ENCODE data around the gene OOSP4A. TPM values are rescaled to one million over a fixed set of nuclear protein-coding genes. Genes with fewer than 3 reads are reported as not detected.

Gene OOSP4A
- total RNA-seq, 4 donors from 2014 or later = not detected

Other genes with a start within 250 kb of the OOSP4A start
- gene STX3, start 208.7 kb upstream of the OOSP4A start, total RNA-seq = 10 to 100 TPM; 23.5 to 39.4 (median 33.4) TPM
- 10 to 100 TPM; 21.4 to 35.6 (median 28.8) TPM for gene MRPL16, start 153.3 kb upstream of the OOSP4A start, total RNA-seq
- not detected for gene CBLIF, start 118.5 kb upstream of the OOSP4A start, total RNA-seq
- gene TCN1, start 97.5 kb upstream of the OOSP4A start, total RNA-seq = 1 to 10 TPM in 3 of 4 donors, under 1 TPM in 1; 0.84 to 4.2 (median 1.5) TPM
- gene OOSP3, start 85.3 kb upstream of the OOSP4A start, total RNA-seq = not detected
- gene OOSP1, start 25.6 kb upstream of the OOSP4A start, total RNA-seq = not detected
- not detected for gene OOSP4B, start 53.1 kb downstream of the OOSP4A start, total RNA-seq
- gene OOSP2, start 76.4 kb downstream of the OOSP4A start, total RNA-seq = not detected
- gene MS4A3, start 92.6 kb downstream of the OOSP4A start, total RNA-seq = not detected
- 1 to 10 TPM in 1 of 4 donors, under 1 TPM in 3; 0.13 to 1.8 (median 0.32) TPM for gene MS4A2, start 124.6 kb downstream of the OOSP4A start, total RNA-seq
- gene MS4A6A, start 219.1 kb downstream of the OOSP4A start, total RNA-seq = 10 to 100 TPM in 3 of 4 donors, 1 to 10 TPM in 1; 4.1 to 22.2 (median 15.0) TPM